HUDEP-2 (cell line): ENCODE measurements around the gene SYT1.

Source experiments
- DNase-seq, 76 experiments: peaks; one replicate each; lab custom pipeline; 2025; ENCODE audit not compliant: unreplicated experiment in 76 of 76; lab: John Stamatoyannopoulos, UW

The SYT1 gene

GRCh38 chr12:79327465-79327864 lies 462.9 kb downstream of the SYT1 start:
- DNase-seq = no peak

GRCh38 chr12:79329933-79330332 lies 465.4 kb downstream of the SYT1 start:
- no peak for DNase-seq

GRCh38 chr12:79331870-79332269 lies 467.3 kb downstream of the SYT1 start:
- no peak for DNase-seq

GRCh38 chr12:79333144-79333543 lies 468.6 kb downstream of the SYT1 start:
- no peak for DNase-seq

GRCh38 chr12:79337662-79338290 lies 473.2 kb downstream of the SYT1 start:
- no peak for DNase-seq

- peak in 19 of 76 experiments; percentile 0 to 43 (median 5) for DNase-seq
Measured at GRCh38 chr12:79344855-79345847, 480.6 kb downstream of the SYT1 start.

- no peak for DNase-seq
Measured at GRCh38 chr12:79347866-79348265, 483.3 kb downstream of the SYT1 start.

- no peak for DNase-seq
Measured at GRCh38 chr12:79351251-79351650, 486.7 kb downstream of the SYT1 start.

GRCh38 chr12:79356216-79356615 lies 491.6 kb downstream of the SYT1 start:
- DNase-seq = no peak

GRCh38 chr12:79357048-79357447 lies 492.5 kb downstream of the SYT1 start:
- no peak for DNase-seq

GRCh38 chr12:79358716-79359300 lies 494.2 kb downstream of the SYT1 start:
- no peak for DNase-seq

GRCh38 chr12:79360286-79360685 lies 495.7 kb downstream of the SYT1 start:
- no peak for DNase-seq

- no peak for DNase-seq
Measured at GRCh38 chr12:79360936-79361335, 496.4 kb downstream of the SYT1 start.

GRCh38 chr12:79364197-79364596 lies 499.6 kb downstream of the SYT1 start:
- no peak for DNase-seq

- no peak for DNase-seq
Measured at GRCh38 chr12:79366374-79366773, 501.8 kb downstream of the SYT1 start.

GRCh38 chr12:79367032-79367589 lies 502.5 kb downstream of the SYT1 start:
- no peak for DNase-seq

GRCh38 chr12:79370021-79370420 lies 505.4 kb downstream of the SYT1 start:
- DNase-seq = no peak

- no peak for DNase-seq
Measured at GRCh38 chr12:79371226-79371625, 506.7 kb downstream of the SYT1 start.

- DNase-seq = peak in 12 of 76 experiments; percentile 1 to 17 (median 2)
Measured at GRCh38 chr12:79373896-79374499, 509.4 kb downstream of the SYT1 start.

- no peak for DNase-seq
Measured at GRCh38 chr12:79374545-79374944, 510.0 kb downstream of the SYT1 start.

GRCh38 chr12:79375050-79375449 lies 510.5 kb downstream of the SYT1 start:
- DNase-seq = no peak
